Measurements from ENCODE around the gene RDX. TPM values are rescaled to one million over a fixed set of nuclear protein-coding genes. Genes with fewer than 3 reads are reported as not detected.
"Not testable (repeated sequence)": the region's sequence is repeated elsewhere in the genome, so short reads cannot be mapped to it uniquely, and the experiment has no call there.

The RDX gene
- total and polyA plus RNA-seq, 9 donors: 34.8 to 80.5 (median 72.3) TPM

GRCh38 chr11:110249066-110249465 is 47.3 kb downstream of the RDX start:
- peaks cover 16% of the 10 kb centered on the region for H3K36me3 ChIP-seq (ENCODE audit: control insufficient read depth, insufficient read depth, low read length)
- no peaks in the 10 kb centered on the region for H3K9me3 ChIP-seq (replicated peaks; ENCODE audit: control insufficient read depth, low read depth, low read length)
- no peak overlapping the region for H3K4me3 ChIP-seq (ENCODE audit: low read length)
- no peaks in the 10 kb centered on the region for H3K27me3 ChIP-seq (ENCODE audit: control insufficient read depth, insufficient read depth, low read length)
- H3K27ac ChIP-seq (ENCODE audit: low read length): no peak overlapping the region
- H3K4me1 ChIP-seq (ENCODE audit: control insufficient read depth, insufficient read depth, low read length): no peaks in the 10 kb centered on the region
- DNase-seq: peak; percentile 10
- WGBS (ENCODE audit: insufficient coverage): no CpG with 5 or more reads among the region's 1 CpG

- no peaks in the 10 kb centered on the region for H3K9me3 ChIP-seq (replicated peaks; ENCODE audit: control insufficient read depth, low read depth, low read length)
- no peaks in the 10 kb centered on the region for H3K27me3 ChIP-seq (ENCODE audit: control insufficient read depth, insufficient read depth, low read length)
- no peak overlapping the region for H3K4me3 ChIP-seq (ENCODE audit: low read length)
- no peak overlapping the region for H3K27ac ChIP-seq (ENCODE audit: low read length)
- DNase-seq: no peak
- no peaks in the 10 kb centered on the region for H3K4me1 ChIP-seq (ENCODE audit: control insufficient read depth, insufficient read depth, low read length)
- H3K36me3 ChIP-seq (ENCODE audit: control insufficient read depth, insufficient read depth, low read length): peaks cover 11% of the 10 kb centered on the region
- no CpG with 5 or more reads among the region's 1 CpG for WGBS (ENCODE audit: insufficient coverage)
Observed at GRCh38 chr11:110243791-110244190, 52.6 kb downstream of the RDX start.

GRCh38 chr11:110242746-110243145 is 53.7 kb downstream of the RDX start:
- Histone ChIP-seq H3K4me1 (ENCODE audit: control insufficient read depth, insufficient read depth, low read length) (no peaks in the 10 kb centered on the region), H3K4me3 (ENCODE audit: low read length) (no peak overlapping the region), H3K27ac (ENCODE audit: low read length) (no peak overlapping the region), H3K27me3 (ENCODE audit: control insufficient read depth, insufficient read depth, low read length) (no peaks in the 10 kb centered on the region), H3K36me3 (ENCODE audit: control insufficient read depth, insufficient read depth, low read length) (peaks cover 9% of the 10 kb centered on the region), H3K9me3 (replicated peaks; ENCODE audit: control insufficient read depth, low read depth, low read length) (no peaks in the 10 kb centered on the region)
- no peak for DNase-seq

- H3K9me3 ChIP-seq (replicated peaks; ENCODE audit: control insufficient read depth, low read depth, low read length): no peaks in the 10 kb centered on the region
- H3K36me3 ChIP-seq (ENCODE audit: control insufficient read depth, insufficient read depth, low read length): peaks cover 13% of the 10 kb centered on the region
- 93% methylated on average over 3 of the region's 7 CpGs for WGBS (ENCODE audit: insufficient coverage)
- no peak overlapping the region for H3K4me3 ChIP-seq (ENCODE audit: low read length)
- H3K4me1 ChIP-seq (ENCODE audit: control insufficient read depth, insufficient read depth, low read length): no peaks in the 10 kb centered on the region
- H3K27ac ChIP-seq (ENCODE audit: low read length): no peak overlapping the region
- DNase-seq: no peak
- no peaks in the 10 kb centered on the region for H3K27me3 ChIP-seq (ENCODE audit: control insufficient read depth, insufficient read depth, low read length)
Observed at GRCh38 chr11:110242188-110242587, 54.2 kb downstream of the RDX start.

GRCh38 chr11:110235966-110236365 is 60.4 kb downstream of the RDX start:
- DNase-seq: no peak
- no peak overlapping the region for H3K4me3 ChIP-seq (ENCODE audit: low read length)

GRCh38 chr11:110230377-110230776 is 66.0 kb downstream of the RDX start:
- H3K9me3 ChIP-seq (replicated peaks; ENCODE audit: control insufficient read depth, low read depth, low read length): no peaks in the 10 kb centered on the region
- no peak overlapping the region for H3K27ac ChIP-seq (ENCODE audit: low read length)
- DNase-seq: no peak
- WGBS (ENCODE audit: insufficient coverage): 80% methylated on average over 1 of the region's 3 CpGs
- no peaks in the 10 kb centered on the region for H3K27me3 ChIP-seq (ENCODE audit: control insufficient read depth, insufficient read depth, low read length)
- H3K4me3 ChIP-seq (ENCODE audit: low read length): no peak overlapping the region
- H3K4me1 ChIP-seq (ENCODE audit: control insufficient read depth, insufficient read depth, low read length): no peaks in the 10 kb centered on the region
- peaks cover 20% of the 10 kb centered on the region for H3K36me3 ChIP-seq (ENCODE audit: control insufficient read depth, insufficient read depth, low read length)

More at GRCh38 chr11:110235966-110236365, 60.4 kb downstream of the RDX start:
- Histone ChIP-seq H3K4me1 (ENCODE audit: control insufficient read depth, insufficient read depth, low read length) (no peaks in the 10 kb centered on the region), H3K27ac (ENCODE audit: low read length) (no peak overlapping the region), H3K9me3 (replicated peaks; ENCODE audit: control insufficient read depth, low read depth, low read length) (no peaks in the 10 kb centered on the region), H3K27me3 (ENCODE audit: control insufficient read depth, insufficient read depth, low read length) (no peaks in the 10 kb centered on the region), H3K36me3 (ENCODE audit: control insufficient read depth, insufficient read depth, low read length) (peaks cover 26% of the 10 kb centered on the region)
- WGBS (ENCODE audit: insufficient coverage): no CpG with 5 or more reads among the region's 1 CpG

GRCh38 chr11:110219006-110219785 is 77.2 kb downstream of the RDX start:
- 86% methylated on average over 4 of the region's 4 CpGs for WGBS (ENCODE audit: insufficient coverage)
- peaks cover 5% of the 10 kb centered on the region for H3K36me3 ChIP-seq (ENCODE audit: control insufficient read depth, insufficient read depth, low read length)
- no peaks in the 10 kb centered on the region for H3K4me1 ChIP-seq (ENCODE audit: control insufficient read depth, insufficient read depth, low read length)
- no peaks in the 10 kb centered on the region for H3K9me3 ChIP-seq (replicated peaks; ENCODE audit: control insufficient read depth, low read depth, low read length)
- H3K27me3 ChIP-seq (ENCODE audit: control insufficient read depth, insufficient read depth, low read length): no peaks in the 10 kb centered on the region
- no peak for DNase-seq
- H3K4me3 ChIP-seq (ENCODE audit: low read length): no peak overlapping the region
- H3K27ac ChIP-seq (ENCODE audit: low read length): no peak overlapping the region

- H3K27me3 ChIP-seq (ENCODE audit: control insufficient read depth, insufficient read depth, low read length): no peaks in the 10 kb centered on the region
- WGBS (ENCODE audit: insufficient coverage): no CpG with 5 or more reads among the region's 3 CpGs
- H3K36me3 ChIP-seq (ENCODE audit: control insufficient read depth, insufficient read depth, low read length): peaks cover 3% of the 10 kb centered on the region
- no peak for DNase-seq
- no peaks in the 10 kb centered on the region for H3K9me3 ChIP-seq (replicated peaks; ENCODE audit: control insufficient read depth, low read depth, low read length)
- H3K4me3 ChIP-seq (ENCODE audit: low read length): no peak overlapping the region
- no peak overlapping the region for H3K27ac ChIP-seq (ENCODE audit: low read length)
- no peaks in the 10 kb centered on the region for H3K4me1 ChIP-seq (ENCODE audit: control insufficient read depth, insufficient read depth, low read length)
Observed at GRCh38 chr11:110217936-110218335, 78.5 kb downstream of the RDX start.

GRCh38 chr11:110217223-110217877 is 79.1 kb downstream of the RDX start:
- H3K4me1 ChIP-seq (ENCODE audit: control insufficient read depth, insufficient read depth, low read length): no peaks in the 10 kb centered on the region
- no peaks in the 10 kb centered on the region for H3K9me3 ChIP-seq (replicated peaks; ENCODE audit: control insufficient read depth, low read depth, low read length)
- peaks cover 3% of the 10 kb centered on the region for H3K36me3 ChIP-seq (ENCODE audit: control insufficient read depth, insufficient read depth, low read length)
- DNase-seq: no peak
- WGBS (ENCODE audit: insufficient coverage): 80% methylated on average over 5 of the region's 12 CpGs
- no peak overlapping the region for H3K4me3 ChIP-seq (ENCODE audit: low read length)
- H3K27ac ChIP-seq (ENCODE audit: low read length): no peak overlapping the region
- no peaks in the 10 kb centered on the region for H3K27me3 ChIP-seq (ENCODE audit: control insufficient read depth, insufficient read depth, low read length)

GRCh38 chr11:110209313-110209694 is 87.1 kb downstream of the RDX start:
- H3K4me3 ChIP-seq (ENCODE audit: low read length); H3K36me3 ChIP-seq (ENCODE audit: control insufficient read depth, insufficient read depth, low read length); H3K27ac ChIP-seq (ENCODE audit: low read length); H3K9me3 ChIP-seq (replicated peaks; ENCODE audit: control insufficient read depth, low read depth, low read length); DNase-seq; H3K4me1 ChIP-seq (ENCODE audit: control insufficient read depth, insufficient read depth, low read length); H3K27me3 ChIP-seq (ENCODE audit: control insufficient read depth, insufficient read depth, low read length): not testable (repeated sequence)
- no CpG with 5 or more reads among the region's 14 CpGs for WGBS (ENCODE audit: insufficient coverage)
